Fibroblast of lung (primary cell): Measurements from ENCODE around the gene TTF1. TPM values are rescaled to one million over a fixed set of nuclear protein-coding genes. Genes with fewer than 3 reads are reported as not detected.

ENCODE experiments used
- DNase-seq, 2 donors: peaks; one replicate each; pipeline versions ENCODE4 v3.0.0 to v3.0.0-alpha.2; 2010; ENCODE audit warnings: low read depth in 2 of 2
- H2AFZ ChIP-seq: 2 replicates; pipeline ENCODE4 v1.5.1; 2012; ENCODE audit warnings: low read length, control low read depth, inconsistent platforms
- H3K27ac ChIP-seq: 2 replicates; pipeline ENCODE4 v1.5.1; 2011; ENCODE audit warnings: low read length, control low read depth; ENCODE audit not compliant: insufficient read depth
- H3K27me3 ChIP-seq: 2 replicates; pipeline ENCODE4 v1.5.1; 2011; ENCODE audit warnings: mild to moderate bottlenecking, low read length; ENCODE audit not compliant: control insufficient read depth, insufficient read depth
- H3K36me3 ChIP-seq: 2 replicates; pipeline ENCODE4 v1.5.1; 2011; ENCODE audit warnings: low read length; ENCODE audit not compliant: control insufficient read depth, insufficient read depth
- H3K4me1 ChIP-seq: 2 replicates; pipeline ENCODE4 v1.5.1; 2011; ENCODE audit warnings: low read length; ENCODE audit not compliant: control insufficient read depth, insufficient read depth; ENCODE audit errors: extremely low read depth
- H3K4me2 ChIP-seq: 2 replicates; pipeline ENCODE4 v1.5.1; 2011; ENCODE audit warnings: low read length, control low read depth; ENCODE audit not compliant: insufficient read depth; ENCODE audit errors: extremely low read depth
- H3K4me3 ChIP-seq, 4 experiments: fragments of 200-600 bp in 1 of 4; sonication (generic) in 1 of 4; replicated peaks in 1 of 4; 2 replicates each; pipeline ENCODE4 v1.5.1; 2011 to 2016; ENCODE audit warnings: low read length in 4 of 4, low read depth in 3 of 4, mild to moderate bottlenecking in 3 of 4, control low read depth in 2 of 4, inconsistent platforms in 1 of 4, mixed read lengths in 1 of 4; ENCODE audit not compliant: insufficient read depth in 1 of 4; ENCODE audit errors: control extremely low read depth in 1 of 4
- H3K79me2 ChIP-seq: 2 replicates; pipeline ENCODE4 v1.5.1; 2012; ENCODE audit warnings: mild to moderate bottlenecking, low read length, inconsistent platforms; ENCODE audit not compliant: control insufficient read depth, insufficient read depth
- H3K9ac ChIP-seq: 2 replicates; pipeline ENCODE4 v1.5.1; 2011; ENCODE audit warnings: mild to moderate bottlenecking, low read length, control low read depth; ENCODE audit not compliant: insufficient read depth
- H3K9me3 ChIP-seq: 2 replicates; pipeline ENCODE4 v1.5.1; 2012; ENCODE audit warnings: low read depth, low read length; ENCODE audit not compliant: control insufficient read depth, insufficient read depth
- H4K20me1 ChIP-seq: 2 replicates; pipeline ENCODE4 v1.5.1; 2011; ENCODE audit warnings: low read length; ENCODE audit not compliant: control insufficient read depth, insufficient read depth; ENCODE audit errors: extremely low read depth
- CTCF ChIP-seq, 2 donors: IDR thresholded peaks in 1 of 2; conservative IDR thresholded peaks in 1 of 2; 1 replicate in 1 of 2; 2 replicates in 1 of 2; pipeline ENCODE4 v1.5.1; 2011 to 2012; ENCODE audit warnings: low read length in 2 of 2, control low read depth in 1 of 2, inconsistent platforms in 1 of 2, low read depth in 1 of 2, mild to moderate bottlenecking in 1 of 2
- polyA plus RNA-seq, 2 donors: library from polyadenylated mRNA; depleted of rRNA in 1 of 2; stranded (reverse) in 1 of 2; unstranded in 1 of 2; fragments of >200 nt; gene quantifications; 2 replicates each; pipeline ENCODE4 v1.2.1, GENCODE V29; 2011 to 2012; ENCODE audit warnings: missing spikeins in 1 of 2
- total RNA-seq: library from RNA; depleted of rRNA; stranded (reverse); fragments of >200 nt; gene quantifications from 2 replicates; pipeline ENCODE4 v1.2.1, GENCODE V29; 2014

TTF1 gene
- total and polyA plus RNA-seq, 2 donors (not counting 1 experiment from before 2014, with no cell fraction given): 6.9 to 11.6 TPM

- H4K20me1 ChIP-seq: no peaks in the 10 kb centered on the region
- H3K9me3 ChIP-seq: no peaks in the 10 kb centered on the region
- no peak overlapping the region for H2AFZ ChIP-seq
- no peak overlapping the region for H3K9ac ChIP-seq
- H3K4me2 ChIP-seq: no peak overlapping the region
- DNase-seq: no peak
- H3K4me3 ChIP-seq: no peak overlapping the region
- peaks cover 25% of the 10 kb centered on the region for H3K36me3 ChIP-seq
- H3K79me2 ChIP-seq: peaks cover 9% of the 10 kb centered on the region
- no peaks in the 10 kb centered on the region for H3K27me3 ChIP-seq
- no peaks in the 10 kb centered on the region for H3K4me1 ChIP-seq
- no peak overlapping the region for H3K27ac ChIP-seq
- TF ChIP-seq CTCF (conservative IDR thresholded peaks at IDR 0.05 in 1 of 2, IDR thresholded peaks at IDR 0.05 in 1 of 2; ENCODE audit: low read depth in 1 of 2, low read length in 2 of 2): no peak
Measured at GRCh38 chr9:132327537-132327936, 79.1 kb downstream of the TTF1 start.

Other genes with a start within 250 kb of the TTF1 start
- gene NTNG2, start 244.8 kb downstream of the TTF1 start, total RNA-seq: 0.77 and 2.1 TPM in 2 replicates
- gene NTNG2, start 244.8 kb downstream of the TTF1 start, polyA plus RNA-seq: 0.26 and 1.3 TPM in 2 replicates
- 78.1 and 78.3 TPM in 2 replicates for gene SETX, start 51.9 kb downstream of the TTF1 start, total RNA-seq
- 27.3 and 31.5 TPM in 2 replicates for gene SETX, start 51.9 kb downstream of the TTF1 start, polyA plus RNA-seq
- 0.26 TPM in 1 of 2 replicates, not detected in the other for gene CFAP77, start 3.4 kb upstream of the TTF1 start, total RNA-seq
- gene CFAP77, start 3.4 kb upstream of the TTF1 start, polyA plus RNA-seq: not detected in 2 replicates
- gene BARHL1, start 175.8 kb upstream of the TTF1 start, total RNA-seq: not detected in 2 replicates
- gene BARHL1, start 175.8 kb upstream of the TTF1 start, polyA plus RNA-seq: not detected in 2 replicates